CD4-positive, alpha-beta T cell treated with Interleukin-10 for 1 hour (primary cell): ENCODE data around the gene ABHD1.
"Not testable (repeated sequence)": the region's sequence is repeated elsewhere in the genome, so short reads cannot be mapped to it uniquely, and the experiment has no call there.

ENCODE experiments used
- DNase-seq: peaks from one replicate; pipeline ENCODE4 v3.0.0-alpha.2; 2020

The ABHD1 gene

GRCh38 chr2:27087823-27088410, 35.7 kb upstream of the ABHD1 start:
- no peak for DNase-seq

DNA sequence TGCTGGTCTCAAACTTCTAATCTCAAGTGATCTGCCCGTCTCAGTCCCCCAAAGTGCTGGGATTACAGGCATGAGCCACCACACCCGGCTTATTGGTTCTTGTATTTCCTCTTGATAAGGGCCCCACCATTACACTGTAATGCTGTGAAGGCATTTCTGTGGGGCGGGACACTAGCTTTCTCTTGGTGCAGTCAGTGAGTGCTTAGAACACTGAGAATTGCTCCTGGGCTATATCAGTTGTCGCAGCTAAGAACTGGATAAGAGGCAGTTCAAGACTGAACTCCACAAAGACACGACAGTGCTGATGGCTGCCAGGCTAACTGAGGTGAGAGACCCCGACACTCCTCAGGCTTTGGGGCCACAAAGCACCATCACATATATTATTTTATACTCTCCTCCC, 35.0 kb upstream of the ABHD1 start:
- no peak for DNase-seq

DNA sequence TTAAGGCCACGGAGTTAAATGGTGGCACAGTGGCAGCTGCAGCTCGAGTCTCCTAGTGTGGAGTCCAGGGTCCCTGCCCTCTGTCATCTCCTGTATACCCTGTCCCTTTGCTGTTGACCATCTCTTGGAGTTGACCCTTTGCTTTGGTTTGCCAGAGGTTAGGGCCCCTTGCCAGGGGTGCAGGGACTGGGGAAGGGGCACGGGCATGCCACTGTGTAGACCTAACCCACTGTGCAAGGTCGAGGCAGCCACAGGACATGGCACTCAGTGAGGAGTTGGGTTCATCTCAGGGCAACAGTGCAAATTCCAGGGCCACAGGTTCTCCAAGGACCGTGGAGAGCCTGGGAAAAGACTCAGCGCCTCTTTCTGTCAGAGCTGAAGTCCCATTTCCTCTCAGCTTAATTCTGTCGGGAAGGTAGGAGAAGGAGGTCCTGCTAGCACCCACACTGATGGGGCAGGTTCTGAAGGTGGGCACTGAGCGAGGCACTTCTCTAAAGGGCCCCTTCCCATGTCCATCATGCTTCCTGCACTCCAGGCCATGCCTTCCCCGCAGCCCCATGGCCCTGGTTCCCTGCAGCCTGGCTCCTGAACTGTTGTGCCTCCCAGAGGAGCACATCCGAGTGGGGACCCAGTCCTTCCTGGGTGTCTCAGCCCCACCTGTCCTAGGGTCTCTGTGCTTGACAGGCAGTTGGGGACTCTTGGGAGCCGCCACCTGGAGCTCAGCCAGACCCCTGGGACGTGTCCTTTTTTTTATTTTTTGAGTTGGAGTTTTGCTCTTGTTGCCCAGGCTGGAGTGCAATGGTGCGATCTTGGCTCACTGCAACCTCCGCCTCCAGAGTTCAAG, 34.3 kb upstream of the ABHD1 start:
- no peak for DNase-seq

DNA sequence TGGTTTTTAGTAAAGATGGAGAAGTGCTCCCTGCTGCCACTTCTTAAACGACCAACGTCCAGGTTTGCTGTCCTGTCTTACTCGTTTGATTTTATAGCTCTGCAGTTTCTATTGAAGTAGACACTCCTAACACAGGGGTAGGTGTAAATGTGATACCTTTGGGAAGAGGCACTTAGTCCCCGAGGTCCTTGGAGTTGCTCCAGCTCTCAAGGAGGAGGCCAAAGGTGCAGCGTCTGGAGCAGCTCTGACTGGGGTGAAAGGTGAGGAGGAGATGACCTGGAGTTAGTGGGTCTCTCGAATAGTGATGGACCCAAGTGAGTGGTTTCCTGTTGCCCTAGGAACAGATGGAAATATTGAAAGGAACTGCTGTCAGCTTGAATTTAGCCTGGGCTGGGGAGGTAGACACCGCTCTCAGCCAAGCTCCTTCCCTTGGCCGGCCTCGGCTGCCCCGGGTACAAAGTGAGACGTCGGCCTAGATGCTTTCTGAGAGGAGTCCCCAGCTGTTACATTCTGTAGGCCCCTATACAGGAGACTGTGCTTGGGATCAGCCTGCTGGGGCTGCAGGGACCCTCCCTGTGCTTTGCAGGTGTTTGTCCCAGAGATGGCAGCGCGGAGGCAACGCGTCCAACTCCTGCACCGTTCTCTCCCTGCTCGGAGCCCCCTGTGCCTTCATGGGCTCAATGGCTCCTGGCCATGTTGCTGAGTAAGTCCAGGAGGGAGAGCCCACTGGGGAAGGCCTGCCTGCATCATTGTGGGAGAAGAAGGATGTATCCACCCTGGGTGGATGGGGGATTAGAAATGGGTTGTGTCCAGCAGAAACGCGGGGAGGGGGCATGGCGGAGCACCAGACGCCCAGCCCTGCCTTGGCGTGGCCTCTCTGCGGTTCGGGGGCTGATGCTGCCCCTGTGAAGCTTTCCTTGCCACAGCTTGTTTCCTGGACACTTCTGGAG, 31.6 kb upstream of the ABHD1 start:
- DNase-seq = no peak

DNA sequence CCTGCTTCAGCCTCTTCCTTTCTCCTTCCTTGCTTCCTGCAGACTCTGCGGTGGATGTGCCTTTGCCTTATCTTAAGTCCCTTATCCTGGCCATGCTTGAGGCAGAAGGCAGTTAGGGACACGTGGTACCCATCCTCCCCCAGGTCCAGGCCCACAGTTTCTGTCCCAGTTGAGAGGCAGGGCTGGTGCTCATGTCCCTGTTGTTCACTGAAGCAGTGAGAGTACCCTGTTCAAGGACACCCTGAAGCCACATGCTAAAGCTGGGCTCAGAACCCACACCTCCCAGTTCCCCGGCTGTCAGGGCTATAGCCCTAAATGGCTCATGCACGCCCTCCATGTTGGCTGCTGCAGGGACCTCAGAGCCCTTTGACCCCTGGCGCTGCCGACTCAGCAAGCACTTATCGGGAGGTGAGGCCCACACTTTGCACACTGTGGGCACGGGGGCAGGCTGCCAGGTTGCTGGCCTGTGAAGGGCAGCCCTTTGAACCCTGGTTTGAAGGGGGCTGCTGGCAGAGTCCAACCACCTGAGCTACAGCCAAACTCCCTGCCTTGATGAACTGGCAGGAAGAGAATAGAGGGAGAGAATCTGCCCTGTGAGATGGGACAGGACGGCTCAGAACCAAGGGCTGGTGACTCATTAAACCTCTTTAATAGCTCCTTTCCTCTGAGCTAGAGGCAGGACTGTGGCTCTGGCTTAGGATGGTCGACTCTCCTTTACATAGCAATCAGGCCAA, 30.8 kb upstream of the ABHD1 start:
- no peak for DNase-seq

GRCh38 chr2:27093430-27094352, 29.9 kb upstream of the ABHD1 start:
- DNase-seq = no peak

GRCh38 chr2:27094353-27094984, 29.1 kb upstream of the ABHD1 start:
- no peak for DNase-seq

DNA sequence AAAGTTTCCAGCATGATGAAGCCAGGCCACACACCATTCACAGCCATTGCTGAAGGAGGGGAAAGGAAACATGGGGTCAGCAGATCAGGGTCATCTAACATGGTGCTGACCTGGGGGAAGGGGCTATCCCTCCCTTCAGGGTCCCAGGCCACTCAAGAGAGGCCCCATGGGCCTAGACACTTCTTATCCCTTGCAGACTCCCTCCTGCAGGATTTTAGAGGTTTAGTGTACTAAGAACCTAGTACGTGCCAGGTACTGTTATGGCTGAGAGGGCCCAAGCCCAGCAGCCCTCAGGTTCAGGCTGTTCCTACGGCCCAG, 28.2 kb upstream of the ABHD1 start:
- DNase-seq = no peak

GRCh38 chr2:27095745-27096651, 27.6 kb upstream of the ABHD1 start:
- peak; percentile 61 for DNase-seq

- no peak for DNase-seq
Measured at GRCh38 chr2:27096748-27097297, 26.8 kb upstream of the ABHD1 start.

DNA sequence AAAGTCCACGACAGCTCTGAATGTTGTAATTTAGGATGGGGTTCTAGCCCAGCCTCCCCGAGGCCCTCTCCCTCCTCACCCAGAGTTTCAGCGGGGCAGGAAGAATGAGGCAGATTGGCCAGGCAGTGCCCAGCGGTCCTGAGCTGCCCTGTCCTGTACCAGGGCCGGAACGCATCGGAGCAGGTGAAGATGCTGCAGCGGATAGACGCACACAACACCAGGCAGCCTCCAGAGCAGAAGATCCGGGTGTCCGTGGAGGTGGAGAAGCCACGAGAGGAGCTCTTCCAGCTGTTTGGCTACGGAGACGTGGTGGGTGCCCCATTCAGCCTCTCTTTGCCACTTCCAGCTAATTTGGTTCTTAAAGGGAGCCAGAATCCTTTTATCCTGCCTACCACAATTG, 26.3 kb upstream of the ABHD1 start:
- no peak for DNase-seq

DNA sequence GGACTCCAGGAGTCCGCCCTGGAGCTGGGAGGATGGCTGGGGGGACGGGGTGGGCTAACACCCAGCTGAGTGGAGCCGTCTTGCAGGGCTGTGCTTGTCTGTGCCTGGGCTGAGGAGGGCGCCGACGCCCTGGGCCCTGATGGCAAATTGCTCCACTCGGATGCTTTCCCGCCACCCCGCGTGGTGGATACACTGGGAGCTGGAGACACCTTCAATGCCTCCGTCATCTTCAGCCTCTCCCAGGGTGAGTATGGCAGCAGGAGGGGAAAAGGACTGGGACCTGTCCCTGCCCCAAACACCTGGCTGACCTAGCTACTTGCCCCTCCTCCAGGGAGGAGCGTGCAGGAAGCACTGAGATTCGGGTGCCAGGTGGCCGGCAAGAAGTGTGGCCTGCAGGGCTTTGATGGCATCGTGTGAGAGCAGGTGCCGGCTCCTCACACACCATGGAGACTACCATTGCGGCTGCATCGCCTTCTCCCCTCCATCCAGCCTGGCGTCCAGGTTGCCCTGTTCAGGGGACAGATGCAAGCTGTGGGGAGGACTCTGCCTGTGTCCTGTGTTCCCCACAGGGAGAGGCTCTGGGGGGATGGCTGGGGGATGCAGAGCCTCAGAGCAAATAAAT, 24.2 kb upstream of the ABHD1 start:
- DNase-seq = no peak

DNA sequence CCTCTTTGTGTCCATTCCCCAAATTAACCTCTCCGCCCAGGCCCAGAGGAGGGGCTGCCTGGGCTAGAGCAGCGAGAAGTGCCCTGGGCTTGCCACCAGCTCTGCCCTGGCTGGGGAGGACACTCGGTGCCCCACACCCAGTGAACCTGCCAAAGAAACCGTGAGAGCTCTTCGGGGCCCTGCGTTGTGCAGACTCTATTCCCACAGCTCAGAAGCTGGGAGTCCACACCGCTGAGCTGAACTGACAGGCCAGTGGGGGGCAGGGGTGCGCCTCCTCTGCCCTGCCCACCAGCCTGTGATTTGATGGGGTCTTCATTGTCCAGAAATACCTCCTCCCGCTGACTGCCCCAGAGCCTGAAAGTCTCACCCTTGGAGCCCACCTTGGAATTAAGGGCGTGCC, 23.6 kb upstream of the ABHD1 start:
- DNase-seq = no peak

DNA sequence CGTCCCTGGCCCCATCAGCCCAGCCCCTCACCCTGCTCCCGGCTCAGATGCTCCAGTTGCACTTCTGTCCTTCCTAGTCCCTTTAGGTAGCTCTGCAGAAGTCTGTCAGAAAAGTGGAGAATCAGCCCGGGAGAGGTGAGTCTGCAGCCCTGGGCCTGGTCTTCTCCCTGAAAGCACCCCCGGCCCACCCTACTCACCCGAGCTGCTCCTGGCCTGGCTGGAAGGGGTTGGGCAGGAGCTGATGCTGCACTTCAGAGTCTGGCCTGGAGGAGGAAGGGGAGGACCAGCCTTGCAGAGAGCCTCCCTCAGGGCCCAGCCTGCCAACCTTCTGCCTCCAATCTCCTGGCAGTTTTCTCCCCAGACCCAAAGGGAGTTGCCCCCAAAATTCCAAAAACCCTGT, 21.3 kb upstream of the ABHD1 start:
- no peak for DNase-seq

GRCh38 chr2:27105981-27106380, 17.6 kb upstream of the ABHD1 start:
- no peak for DNase-seq

DNA sequence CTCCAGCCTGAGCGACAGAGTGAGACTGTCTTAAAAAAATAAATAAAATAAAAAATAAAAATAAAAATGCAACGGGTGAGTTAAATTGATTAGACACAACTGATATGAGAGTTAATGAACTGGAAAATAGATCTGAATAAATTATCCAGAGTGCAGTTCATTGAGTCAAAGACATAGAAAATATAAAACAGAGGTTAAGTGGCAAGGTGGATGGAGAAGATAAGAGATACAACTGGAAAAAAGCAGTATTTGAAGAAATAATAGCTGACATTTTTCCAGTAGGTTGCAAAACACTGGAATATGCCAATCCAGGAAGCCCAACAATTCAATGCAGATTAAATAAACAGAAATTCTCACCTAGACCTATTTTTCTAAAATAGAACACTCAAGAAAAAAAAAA, 15.4 kb upstream of the ABHD1 start:
- no peak for DNase-seq

DNA sequence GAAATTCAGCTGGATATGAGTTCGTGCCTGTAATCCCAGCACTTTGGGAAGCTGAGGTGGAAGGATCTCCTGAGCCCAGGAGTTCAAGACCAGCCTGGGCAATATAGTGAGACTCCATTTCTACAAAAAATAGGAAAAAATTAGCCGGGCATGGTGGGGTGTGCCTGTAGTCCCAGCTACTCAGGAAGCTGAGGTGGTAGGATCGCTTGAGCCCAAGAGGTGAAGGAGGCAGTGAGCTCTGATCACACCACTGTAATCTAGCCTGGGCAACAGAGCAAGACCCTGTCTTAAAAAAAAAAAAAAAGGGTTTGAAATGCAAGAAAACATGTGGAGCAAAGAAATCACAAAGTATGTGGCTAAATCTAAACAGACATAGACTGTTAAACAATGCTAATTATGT, 14.5 kb upstream of the ABHD1 start:
- no peak for DNase-seq

GRCh38 chr2:27110603-27111352, 12.8 kb upstream of the ABHD1 start:
- not testable (repeated sequence) for DNase-seq
